ENCODE results near the gene PACS2.
"Not testable (repeated sequence)": the region's sequence is repeated elsewhere in the genome, so short reads cannot be mapped to it uniquely, and the experiment has no call there.

The PACS2 gene

DNA sequence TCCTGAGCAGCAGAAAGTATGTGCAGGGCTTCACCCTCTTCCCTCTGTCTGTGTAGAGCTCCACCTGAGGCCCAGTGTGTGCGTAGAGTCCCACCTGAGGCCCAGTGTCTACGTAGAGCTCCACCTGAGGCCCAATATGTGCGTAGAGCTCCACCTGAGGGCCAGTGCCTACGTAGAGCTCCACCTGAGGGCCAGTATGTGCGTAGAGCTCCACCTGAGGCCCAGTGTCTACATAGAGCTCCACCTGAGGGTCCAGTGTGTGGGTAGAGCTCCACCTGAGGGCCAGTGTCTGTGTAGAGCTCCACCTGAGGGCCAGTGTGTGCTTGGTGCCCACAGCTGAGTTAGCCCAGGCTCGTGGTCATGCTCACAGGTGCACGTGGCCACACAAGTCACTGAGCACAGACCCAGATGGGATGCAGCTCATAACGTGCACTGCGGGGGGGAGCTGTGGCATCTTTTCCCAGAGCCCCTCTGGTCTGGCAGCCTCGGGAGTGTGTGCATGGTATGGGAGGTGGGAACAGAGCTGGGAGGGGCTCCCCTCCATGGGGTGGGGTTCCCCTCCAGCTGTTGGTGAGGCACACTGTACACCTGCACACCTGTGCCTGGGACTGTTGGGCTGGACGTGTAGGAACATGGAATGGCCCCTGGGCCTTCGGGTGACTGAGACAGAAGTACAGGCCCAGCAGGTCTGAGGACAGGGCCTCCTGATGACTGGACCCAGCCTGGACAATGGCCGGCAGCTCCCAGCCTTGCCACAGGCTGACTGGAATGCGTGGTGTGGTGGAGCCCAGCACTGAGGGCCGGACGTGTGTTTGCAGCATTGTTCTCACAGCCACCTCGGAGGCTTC is 20.1 kb downstream of the PACS2 start:
- no peak for DNase-seq

DNA sequence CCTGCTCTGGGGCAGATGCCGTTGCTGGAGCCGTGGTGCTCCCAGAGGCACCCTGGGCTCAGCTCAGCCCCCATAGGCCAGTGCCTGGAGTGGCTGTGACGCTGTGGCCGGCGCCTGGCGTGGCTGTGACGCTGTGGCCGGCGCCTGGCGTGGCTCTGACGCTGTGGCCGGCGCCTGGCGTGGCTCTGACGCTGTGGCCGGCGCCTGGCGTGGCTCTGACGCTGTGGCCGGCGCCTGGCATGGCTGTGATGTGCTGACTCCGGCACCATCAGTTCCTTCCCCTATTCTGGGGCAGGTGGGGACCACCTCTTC is 20.6 kb downstream of the PACS2 start:
- not testable (repeated sequence) for DNase-seq

GRCh38 chr14:105335735-105336476 is 21.4 kb downstream of the PACS2 start:
- no peak for DNase-seq

GRCh38 chr14:105336477-105337287 is 22.1 kb downstream of the PACS2 start:
- no peak for DNase-seq

GRCh38 chr14:105337433-105337832 is 22.9 kb downstream of the PACS2 start:
- DNase-seq: no peak

DNA sequence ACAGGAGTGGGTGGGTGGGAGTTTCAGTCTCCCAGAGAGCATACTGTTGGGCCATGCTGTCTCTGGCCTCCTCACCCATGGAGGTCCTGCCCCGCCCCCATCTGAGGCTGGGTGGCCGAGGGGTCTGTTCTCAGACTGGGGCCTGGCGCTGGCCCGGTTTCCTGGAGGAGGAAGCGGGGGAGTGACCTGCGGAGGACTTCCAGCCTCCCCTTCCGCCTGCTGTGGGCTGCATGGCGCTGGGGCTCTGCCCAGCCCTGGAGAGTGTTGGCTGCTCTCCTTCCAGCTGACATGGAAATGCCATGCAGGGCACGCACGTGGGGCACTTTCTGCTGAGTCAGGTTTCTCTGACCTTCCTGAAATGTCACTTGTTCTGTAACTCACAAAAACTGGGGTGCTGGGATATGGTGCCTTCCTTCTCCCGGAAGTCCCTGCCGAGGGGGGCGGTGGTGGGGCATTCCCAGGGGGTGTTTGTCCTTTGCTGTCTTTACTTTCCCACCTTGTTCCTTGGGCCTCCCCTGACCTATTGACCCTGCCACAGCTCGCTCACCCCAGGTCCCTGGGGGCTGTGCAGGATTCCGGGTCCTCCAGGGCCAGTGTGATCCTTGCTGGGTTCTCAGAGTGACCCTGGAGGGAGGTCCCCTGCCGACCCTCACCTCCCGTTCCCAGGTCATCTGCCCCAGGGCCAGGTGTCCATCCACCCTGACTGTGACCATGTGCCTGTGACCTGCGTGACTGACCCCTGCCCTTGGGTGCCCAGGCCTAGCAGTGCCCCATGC is 23.6 kb downstream of the PACS2 start:
- no peak for DNase-seq

DNA sequence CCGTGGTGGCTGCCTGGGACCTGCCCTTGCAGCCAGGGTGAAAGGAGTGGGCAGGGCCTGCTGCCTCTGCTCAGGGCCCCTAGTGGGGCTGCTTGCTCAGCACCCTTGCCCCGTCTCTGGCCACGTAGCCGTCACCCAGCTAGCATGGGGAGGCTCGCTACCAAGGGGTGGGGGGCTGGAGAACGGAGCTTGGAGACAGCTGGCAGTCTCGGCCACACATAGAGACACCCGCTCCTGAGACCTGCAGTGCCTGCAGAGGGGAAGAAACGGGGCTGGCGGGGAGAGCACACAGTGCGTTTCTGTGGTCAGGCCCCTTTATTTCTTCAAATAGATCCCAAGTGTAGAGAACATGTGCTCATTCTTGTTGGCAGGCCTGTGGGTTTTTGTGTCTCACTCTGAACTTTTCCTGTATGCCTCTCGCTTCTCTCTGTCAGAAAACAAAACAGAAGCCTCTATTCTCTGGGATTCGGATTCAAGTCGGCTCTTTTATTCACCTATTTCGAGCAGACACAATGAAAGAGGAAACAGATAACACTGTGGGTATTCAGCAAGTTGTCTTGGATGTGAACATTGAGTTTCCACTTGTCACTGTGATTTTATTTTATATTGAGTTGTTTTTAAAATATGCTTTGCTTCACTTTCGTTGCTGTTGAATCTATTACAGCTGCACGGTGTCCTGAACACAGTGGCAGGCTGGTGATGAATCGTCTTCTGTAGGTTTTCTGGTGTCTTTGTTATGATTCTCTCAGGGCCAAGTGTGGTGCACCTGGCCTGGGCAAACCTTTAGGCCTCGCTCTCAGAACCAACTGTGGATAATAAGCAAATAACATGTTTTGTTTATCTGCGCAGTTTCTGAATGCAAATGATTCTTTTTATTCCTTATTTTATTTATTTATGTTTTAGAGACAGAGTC is 26.5 kb downstream of the PACS2 start:
- no peak for DNase-seq

- no peak for DNase-seq
Observed at GRCh38 chr14:105343194-105343593, 28.6 kb downstream of the PACS2 start.

DNA sequence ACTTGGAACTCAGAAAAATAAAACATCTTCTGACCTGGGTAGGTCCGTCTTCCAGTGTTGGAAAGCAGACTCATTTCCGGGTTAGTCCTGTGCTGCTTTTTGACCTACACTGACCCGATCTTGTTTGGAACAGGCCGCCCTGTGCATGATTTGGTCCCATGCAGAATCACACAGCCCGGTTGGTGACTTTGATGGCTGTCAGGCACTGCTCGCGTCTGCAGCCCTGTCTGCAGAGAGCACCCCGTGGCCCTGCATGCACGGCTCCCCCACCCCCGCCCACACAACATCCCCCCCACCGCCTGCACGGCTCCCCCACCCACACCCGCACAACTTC is 31.6 kb downstream of the PACS2 start:
- no peak for DNase-seq

- no peak for DNase-seq
Observed at GRCh38 chr14:105346876-105347586, 32.5 kb downstream of the PACS2 start.

DNA sequence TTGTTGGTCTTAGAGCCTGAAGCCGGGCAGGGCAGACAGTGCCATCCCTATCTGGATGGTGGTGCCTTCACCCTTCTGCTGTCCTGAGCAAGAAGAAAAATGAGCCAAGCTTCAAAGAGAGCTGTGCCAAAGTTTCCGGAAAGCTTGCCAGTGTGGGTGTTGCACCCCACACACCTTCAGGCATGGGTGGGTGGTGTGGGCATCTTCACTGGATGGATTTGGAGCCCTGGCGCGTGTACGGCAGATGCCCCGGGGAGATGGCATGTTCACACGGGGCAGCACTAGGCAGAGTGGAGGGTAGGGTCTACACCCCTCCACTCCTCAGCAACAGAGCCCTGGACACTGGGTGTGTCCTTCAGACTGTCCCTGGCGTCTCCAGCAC is 33.0 kb downstream of the PACS2 start:
- DNase-seq: no peak

DNA sequence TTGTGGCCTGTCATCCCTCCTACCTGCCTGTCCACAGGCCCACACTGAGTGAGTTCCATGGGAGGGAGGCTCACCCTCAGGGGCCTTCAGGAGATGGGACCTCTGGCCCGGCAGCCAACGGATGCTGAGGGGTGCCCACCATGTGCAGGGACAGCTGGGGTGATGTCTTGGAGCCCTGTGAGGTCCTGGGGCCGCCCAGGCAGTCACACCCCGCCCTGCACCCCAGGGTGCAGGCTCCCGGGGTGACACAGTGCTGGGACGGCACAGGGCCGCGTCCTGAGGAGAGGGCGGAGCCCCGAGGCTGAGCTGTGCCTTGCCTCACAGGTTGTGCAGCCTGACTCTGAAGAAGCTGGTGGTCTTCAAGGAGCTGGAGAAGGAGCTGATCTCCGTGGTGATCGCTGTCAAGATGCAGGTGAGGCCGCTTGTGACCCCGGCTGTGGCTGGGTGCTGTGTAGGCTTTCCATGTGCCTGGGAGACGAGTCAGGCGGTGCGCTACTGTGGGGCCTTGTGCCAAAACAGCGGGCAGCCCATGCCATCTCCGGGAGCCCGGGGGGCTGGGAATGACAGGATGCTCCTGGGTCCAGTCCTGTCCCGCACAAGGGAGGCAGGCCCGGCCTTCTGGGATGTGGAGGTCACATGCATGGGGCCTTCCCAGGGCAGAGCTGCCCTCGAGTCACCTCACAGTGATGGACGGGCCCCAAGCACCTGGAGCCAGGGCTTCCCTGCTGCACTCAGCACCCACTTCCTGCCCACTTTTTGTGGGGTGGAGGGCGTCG is 33.8 kb downstream of the PACS2 start:
- DNase-seq: no peak

- no peak for DNase-seq
Observed at GRCh38 chr14:105348945-105349699, 34.6 kb downstream of the PACS2 start.

DNA sequence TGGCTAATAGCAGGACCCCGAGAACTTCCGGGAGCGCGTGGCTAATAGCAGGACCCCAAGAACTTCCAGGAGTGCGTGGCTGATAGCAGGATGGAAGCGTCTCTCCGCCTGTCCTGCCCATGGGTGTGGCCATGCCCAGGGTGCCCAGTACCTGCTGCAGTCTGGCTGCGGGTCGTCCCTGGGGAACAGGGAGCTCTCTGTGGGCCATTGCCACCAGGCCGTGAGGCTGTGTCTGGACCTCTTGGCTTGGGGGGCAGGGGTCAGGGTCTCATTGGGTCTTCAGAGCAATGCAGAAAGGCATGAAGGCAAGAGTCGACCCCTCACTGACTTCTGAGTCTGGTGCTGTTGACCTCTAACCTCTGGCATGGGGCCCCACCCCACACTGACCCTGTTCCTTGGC is 35.4 kb downstream of the PACS2 start:
- no peak for DNase-seq

GRCh38 chr14:105350450-105351244 is 36.1 kb downstream of the PACS2 start:
- DNase-seq: no peak

GRCh38 chr14:105351410-105351809 is 36.9 kb downstream of the PACS2 start:
- no peak for DNase-seq

GRCh38 chr14:105351920-105352851 is 37.6 kb downstream of the PACS2 start:
- DNase-seq: peak; percentile 79 to 84

DNA sequence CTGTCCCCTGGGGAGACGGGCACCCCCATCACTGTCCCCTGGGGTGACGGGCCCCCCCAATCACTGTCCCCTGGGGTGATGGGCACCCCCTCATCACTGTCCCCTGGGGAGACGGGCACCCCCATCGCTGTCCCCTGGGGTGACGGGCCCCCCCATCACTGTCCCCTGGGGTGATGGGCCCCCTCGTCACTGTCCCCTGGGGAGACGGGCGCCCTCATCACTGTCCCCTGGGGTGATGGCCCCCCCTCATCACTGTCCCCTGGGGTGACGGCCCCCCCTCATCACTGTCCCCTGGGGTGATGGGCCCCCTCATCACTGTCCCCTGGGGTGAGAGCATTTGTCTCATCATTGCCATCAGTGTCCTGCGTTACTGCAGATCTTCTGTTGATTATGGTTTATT is 38.6 kb downstream of the PACS2 start:
- no peak for DNase-seq
